ENCODE measurements around the gene ZNF697.
A peak's percentile ranks its signal among the peaks of the same experiment; 100 is the strongest.

Gene ZNF697

DNA sequence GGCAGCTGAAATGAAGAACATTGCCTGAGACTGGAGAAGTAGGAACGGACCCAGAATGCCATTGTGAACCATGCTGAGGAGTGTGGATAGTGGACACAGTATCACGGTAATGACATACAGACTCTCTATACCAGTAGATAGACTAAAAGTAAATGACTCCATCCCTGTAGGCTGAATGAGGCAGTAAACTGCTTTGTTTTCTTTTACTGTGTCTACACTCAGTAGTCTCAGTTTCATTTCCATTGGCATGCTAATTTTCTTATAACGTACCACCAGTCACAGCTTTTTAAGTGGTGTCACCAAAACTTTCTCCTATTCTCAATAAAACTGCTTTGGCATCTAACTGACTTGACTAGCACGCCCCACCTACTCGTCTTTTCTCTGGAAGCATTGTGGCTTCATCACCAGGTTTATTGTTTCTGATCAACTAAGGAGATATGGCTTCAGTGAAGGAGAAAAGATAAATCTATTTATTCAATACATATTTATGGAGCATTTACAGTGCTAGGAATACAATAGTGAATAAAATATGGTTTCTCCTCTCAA, 8.4 kb upstream of the ZNF697 start:
- no CpG with 5 or more reads among the region's 5 CpGs for WGBS (ENCODE audit: extremely low coverage, insufficient coverage, insufficient read length)
- Histone ChIP-seq H3K27ac (ENCODE audit: low read depth, low read length) (no peak overlapping the region), H3K36me3 (ENCODE audit: control insufficient read depth in 1 of 2, insufficient read depth in 2 of 2, low read length in 2 of 2) (no peaks in the 10 kb centered on the region), H2AK5ac (ENCODE audit: low read length) (no peak overlapping the region), H3K27me3 (ENCODE audit: insufficient read depth, low read length) (no peaks in the 10 kb centered on the region), H3K4me1 (ENCODE audit: control insufficient read depth in 1 of 2, insufficient read depth in 2 of 2, low read length in 2 of 2) (peaks cover 0 to 18% of the 10 kb centered on the region in 2 experiments), H4K8ac (ENCODE audit: low read depth, low read length) (no peak overlapping the region), H4K12ac (ENCODE audit: low read depth, low read length) (no peak overlapping the region), H3K23ac (ENCODE audit: low read length) (no peak overlapping the region), H3K4me3 (ENCODE audit: low read depth, low read length) (no peak overlapping the region), H3K79me2 (ENCODE audit: control insufficient read depth, insufficient read depth, low read length, poor library complexity) (no peaks in the 10 kb centered on the region), H3K9ac (ENCODE audit: low read length) (no peak overlapping the region), H3K18ac (ENCODE audit: low read length) (no peak overlapping the region), H2BK120ac (ENCODE audit: insufficient read depth, low read length, poor library complexity) (no peak overlapping the region), H3K9me3 (ENCODE audit: insufficient read depth, low read depth, low read length) (no peaks in the 10 kb centered on the region), H3K4me2 (ENCODE audit: low read length) (no peak overlapping the region), H3K14ac (ENCODE audit: low read length) (no peak overlapping the region), H4K91ac (ENCODE audit: low read depth, low read length) (no peak overlapping the region), H3K4ac (ENCODE audit: low read depth, low read length) (no peak overlapping the region), H2BK12ac (ENCODE audit: low read length) (peak overlapping the region; percentile 10), H3K79me1 (ENCODE audit: low read length) (peaks cover 6% of the 10 kb centered on the region), H2AFZ (ENCODE audit: insufficient read depth, low read length, poor library complexity) (no peak overlapping the region), H2BK5ac (ENCODE audit: low read depth, low read length, poor library complexity) (no peak overlapping the region)
- no peak for DNase-seq

- H2BK120ac ChIP-seq (ENCODE audit: insufficient read depth, low read length, poor library complexity): no peak overlapping the region
- H3K9ac ChIP-seq (ENCODE audit: low read length): no peak overlapping the region
- H3K18ac ChIP-seq (ENCODE audit: low read length): no peak overlapping the region
- no peaks in the 10 kb centered on the region for H3K36me3 ChIP-seq (ENCODE audit: control insufficient read depth in 1 of 2, insufficient read depth in 2 of 2, low read length in 2 of 2)
- no peak for DNase-seq
- no peaks in the 10 kb centered on the region for H3K79me2 ChIP-seq (ENCODE audit: control insufficient read depth, insufficient read depth, low read length, poor library complexity)
- H3K9me3 ChIP-seq (ENCODE audit: insufficient read depth, low read depth, low read length): no peaks in the 10 kb centered on the region
- H4K91ac ChIP-seq (ENCODE audit: low read depth, low read length): no peak overlapping the region
- H3K4me2 ChIP-seq (ENCODE audit: low read length): no peak overlapping the region
- no peak overlapping the region for H3K27ac ChIP-seq (ENCODE audit: low read depth, low read length)
- no peak overlapping the region for H4K12ac ChIP-seq (ENCODE audit: low read depth, low read length)
- H4K8ac ChIP-seq (ENCODE audit: low read depth, low read length): no peak overlapping the region
- no peak overlapping the region for H2AK5ac ChIP-seq (ENCODE audit: low read length)
- no CpG with 5 or more reads among the region's 1 CpG for WGBS (ENCODE audit: extremely low coverage, insufficient coverage, insufficient read length)
- H3K4me3 ChIP-seq (ENCODE audit: low read depth, low read length): no peak overlapping the region
- no peak overlapping the region for H2AFZ ChIP-seq (ENCODE audit: insufficient read depth, low read length, poor library complexity)
- H2BK12ac ChIP-seq (ENCODE audit: low read length): no peak overlapping the region
- H3K4me1 ChIP-seq (ENCODE audit: control insufficient read depth in 1 of 2, insufficient read depth in 2 of 2, low read length in 2 of 2): peaks cover 0 to 16% of the 10 kb centered on the region in 2 experiments
- H3K14ac ChIP-seq (ENCODE audit: low read length): no peak overlapping the region
- H3K23ac ChIP-seq (ENCODE audit: low read length): no peak overlapping the region
- H3K79me1 ChIP-seq (ENCODE audit: low read length): peaks cover 5% of the 10 kb centered on the region
- no peak overlapping the region for H3K4ac ChIP-seq (ENCODE audit: low read depth, low read length)
- no peaks in the 10 kb centered on the region for H3K27me3 ChIP-seq (ENCODE audit: insufficient read depth, low read length)
- H2BK5ac ChIP-seq (ENCODE audit: low read depth, low read length, poor library complexity): no peak overlapping the region
Measured at GRCh38 chr1:119655154-119655553, 7.1 kb upstream of the ZNF697 start.

- Histone ChIP-seq H3K14ac (ENCODE audit: low read length) (no peak overlapping the region), H3K4me1 (ENCODE audit: control insufficient read depth in 1 of 2, insufficient read depth in 2 of 2, low read length in 2 of 2) (peaks cover 0 to 11% of the 10 kb centered on the region in 2 experiments), H3K9ac (ENCODE audit: low read length) (no peak overlapping the region), H4K8ac (ENCODE audit: low read depth, low read length) (no peak overlapping the region), H3K79me1 (ENCODE audit: low read length) (peaks cover 4% of the 10 kb centered on the region), H3K4me3 (ENCODE audit: low read depth, low read length) (no peak overlapping the region), H4K91ac (ENCODE audit: low read depth, low read length) (no peak overlapping the region), H2AFZ (ENCODE audit: insufficient read depth, low read length, poor library complexity) (no peak overlapping the region), H2BK120ac (ENCODE audit: insufficient read depth, low read length, poor library complexity) (peak overlapping the region; percentile 5), H3K27ac (ENCODE audit: low read depth, low read length) (no peak overlapping the region), H3K4me2 (ENCODE audit: low read length) (no peak overlapping the region), H3K4ac (ENCODE audit: low read depth, low read length) (no peak overlapping the region), H2AK5ac (ENCODE audit: low read length) (no peak overlapping the region), H3K18ac (ENCODE audit: low read length) (no peak overlapping the region), H2BK5ac (ENCODE audit: low read depth, low read length, poor library complexity) (no peak overlapping the region), H4K12ac (ENCODE audit: low read depth, low read length) (no peak overlapping the region), H3K27me3 (ENCODE audit: insufficient read depth, low read length) (no peaks in the 10 kb centered on the region), H3K36me3 (ENCODE audit: control insufficient read depth in 1 of 2, insufficient read depth in 2 of 2, low read length in 2 of 2) (no peaks in the 10 kb centered on the region), H3K23ac (ENCODE audit: low read length) (no peak overlapping the region), H3K9me3 (ENCODE audit: insufficient read depth, low read depth, low read length) (no peaks in the 10 kb centered on the region), H2BK12ac (ENCODE audit: low read length) (no peak overlapping the region), H3K79me2 (ENCODE audit: control insufficient read depth, insufficient read depth, low read length, poor library complexity) (no peaks in the 10 kb centered on the region)
- WGBS (ENCODE audit: extremely low coverage, insufficient coverage, insufficient read length): no CpG with 5 or more reads among the region's 3 CpGs
- DNase-seq: no peak
Measured at GRCh38 chr1:119653839-119654170, 5.7 kb upstream of the ZNF697 start.

GRCh38 chr1:119653135-119653838, 5.2 kb upstream of the ZNF697 start:
- Histone ChIP-seq H2BK120ac (ENCODE audit: insufficient read depth, low read length, poor library complexity) (no peak overlapping the region), H3K14ac (ENCODE audit: low read length) (no peak overlapping the region), H2BK5ac (ENCODE audit: low read depth, low read length, poor library complexity) (no peak overlapping the region), H2AFZ (ENCODE audit: insufficient read depth, low read length, poor library complexity) (no peak overlapping the region), H3K79me1 (ENCODE audit: low read length) (peaks cover 5% of the 10 kb centered on the region), H3K9me3 (ENCODE audit: insufficient read depth, low read depth, low read length) (no peaks in the 10 kb centered on the region), H3K4me2 (ENCODE audit: low read length) (no peak overlapping the region), H4K91ac (ENCODE audit: low read depth, low read length) (no peak overlapping the region), H2AK5ac (ENCODE audit: low read length) (no peak overlapping the region), H4K12ac (ENCODE audit: low read depth, low read length) (no peak overlapping the region), H3K18ac (ENCODE audit: low read length) (no peak overlapping the region), H3K4ac (ENCODE audit: low read depth, low read length) (no peak overlapping the region), H3K23ac (ENCODE audit: low read length) (no peak overlapping the region), H3K4me3 (ENCODE audit: low read depth, low read length) (no peak overlapping the region), H3K36me3 (ENCODE audit: control insufficient read depth in 1 of 2, insufficient read depth in 2 of 2, low read length in 2 of 2) (no peaks in the 10 kb centered on the region), H3K27ac (ENCODE audit: low read depth, low read length) (no peak overlapping the region), H4K8ac (ENCODE audit: low read depth, low read length) (no peak overlapping the region), H3K79me2 (ENCODE audit: control insufficient read depth, insufficient read depth, low read length, poor library complexity) (no peaks in the 10 kb centered on the region), H2BK12ac (ENCODE audit: low read length) (no peak overlapping the region), H3K9ac (ENCODE audit: low read length) (no peak overlapping the region), H3K4me1 (ENCODE audit: control insufficient read depth in 1 of 2, insufficient read depth in 2 of 2, low read length in 2 of 2) (peaks cover 0 to 11% of the 10 kb centered on the region in 2 experiments), H3K27me3 (ENCODE audit: insufficient read depth, low read length) (no peaks in the 10 kb centered on the region)
- no peak for DNase-seq
- no CpG with 5 or more reads among the region's 4 CpGs for WGBS (ENCODE audit: extremely low coverage, insufficient coverage, insufficient read length)
